Heart left ventricle (tissue), 16 donors: ENCODE data around the gene SARS1. TPM values are rescaled to one million over a fixed set of nuclear protein-coding genes. Genes with fewer than 3 reads are reported as not detected.

Experiments
- ATAC-seq, 4 donors: fragments of 200-7000 bp; cut with Tn5 transposase; one replicate each; pipeline ENCODE4 v1.9.1; 2020 to 2022; ENCODE audit warnings: moderate library complexity in 4 of 4, mild to moderate bottlenecking in 3 of 4, moderate number of reproducible peaks in 1 of 4
- DNase-seq, 5 donors: peaks; one replicate each; pipeline ENCODE4 v3.0.0-alpha.2; 2020
- H3K27ac ChIP-seq, 12 donors: fragments of 200-600 bp; sonication (generic) in 4 of 12; one replicate each; pipeline versions ENCODE4 v1.5.0 to v1.8.0; 2016 to 2022; ENCODE audit warnings: mild to moderate bottlenecking in 2 of 12
- H3K27me3 ChIP-seq, 9 donors: fragments of 200-600 bp; sonication (generic) in 2 of 9; one replicate each; pipeline versions ENCODE4 v1.5.1 to v1.8.0; 2016 to 2022; ENCODE audit warnings: mild to moderate bottlenecking in 3 of 9
- H3K36me3 ChIP-seq, 9 donors: fragments of 200-600 bp; sonication (generic) in 2 of 9; one replicate each; pipeline versions ENCODE4 v1.5.0 to v1.8.0; 2018 to 2022; ENCODE audit warnings: mild to moderate bottlenecking in 2 of 9
- H3K4me1 ChIP-seq, 12 donors: fragments of 200-600 bp; sonication (generic) in 4 of 12; one replicate each; pipeline versions ENCODE4 v1.5.0 to v1.8.0; 2016 to 2022; ENCODE audit warnings: mild to moderate bottlenecking in 3 of 12
- H3K4me3 ChIP-seq, 12 donors: fragments of 200-600 bp; sonication (generic) in 4 of 12; one replicate each; pipeline versions ENCODE4 v1.5.0 to v1.8.0; 2017 to 2022; ENCODE audit warnings: mild to moderate bottlenecking in 9 of 12, moderate library complexity in 4 of 12
- H3K9me3 ChIP-seq, 12 donors: fragments of 200-600 bp; sonication (generic) in 4 of 12; one replicate each; pipeline versions ENCODE4 v1.5.0 to v1.8.0; 2016 to 2022; ENCODE audit warnings: mild to moderate bottlenecking in 1 of 12
- CTCF ChIP-seq, 12 donors: fragments of 200-600 bp; sonication (generic) in 4 of 12; IDR thresholded peaks; one replicate each; pipeline versions ENCODE4 v1.5.0 to v1.8.0; 2018 to 2022; ENCODE audit warnings: antibody characterized with exemption in 12 of 12, mild to moderate bottlenecking in 5 of 12
- POLR2A ChIP-seq, 2 donors: fragments of 450-650 bp; IDR thresholded peaks; one replicate each; pipeline ENCODE4 v1.6.1; 2017; ENCODE audit warnings: antibody characterized with exemption in 2 of 2, mild to moderate bottlenecking in 2 of 2, moderate library complexity in 2 of 2
- WGBS, 4 donors: extraction: QIAGEN DNeasy Blood & Tissue Kit in 2 of 4; methylation state at CpG; one replicate each; pipeline versions ENCODE4 v1.1.5 to v1.1.7; 2013 to 2018; 5-methylcytosine and 5-hydroxymethylcytosine counted together
- intact Hi-C, 10 donors: fragments of 100-400 bp; cut with DNase I; formaldehyde crosslinking; loops; one replicate each; pipeline versions ENCODE4 v1.11.1 to v1.14.2; 2022
- polyA plus RNA-seq, 2 donors: library from polyadenylated mRNA; stranded (reverse); fragments of 200-250 nt; gene quantifications; one replicate each; pipeline ENCODE4 v1.2.3, GENCODE V29; 2013
- total RNA-seq, 9 donors: library from RNA; depleted of rRNA in 2 of 9; stranded (reverse); fragments of >200 nt in 2 of 9; fragmentation: NEBNext Ultra II Directional in 3 of 9; extraction: Animal tissue kit (Norgen Biotek cat#: 25700) in 3 of 9; gene quantifications; one replicate each; pipeline versions ENCODE4 v1.1.0 to v1.2.4, GENCODE V29; 2016 to 2023
- donor health status: ischemic (EF 13 %, LVEDD 7.1; RV severe dilation, severe dysfunction).
- donor health status: healthy with polysubstance abuse.
- donor health status: DM: no; HTN: yes; CAD: no.
- donor health status: DM: no; HTN: no; CAD: no.
- donor health status: ischemic (EF 25% LVEDD 6.9; RV normal size, moderate dysfunction).
- donor health status: ischemic (EF 25% LVEDD 5.7; RV mildly dilated, moderate dysfunction).
- donor health status: healthy.
- donor health status: DM: yes; HTN: yes; CAD: no.
- donor health status: ischemic (EF 35%, LVEDD 5.7; RV mildly dilated, moderate dysfunction).
- donor health status: nonischemic (EF 11% LVEDD 7.7; RV severe dilation, severe dysfunction).
- donor health status: DM: yes; HTN: yes; CAD: no.
- donor health status: PGD.
- donor health status: ischemic (EF 29% LVEDD 5.4; RV normal size, mild dysfunction).
- donor health status: nonischemic (EF 23%, LVEDD 6.1; RV moderate dilation, normal function).

SARS1 gene
- total and polyA plus RNA-seq, 11 donors: 41.1 to 179 (median 102) TPM

- no peak for ATAC-seq
- TF ChIP-seq CTCF (IDR thresholded peaks at IDR 0.05) (no peak), POLR2A (IDR thresholded peaks at IDR 0.05) (no peak)
Measured at GRCh38 chr1:109269212-109269980, 55.7 kb downstream of the SARS1 start.

GRCh38 chr1:109269981-109270622, 56.4 kb downstream of the SARS1 start:
- Histone ChIP-seq H3K27me3 (no peaks in the 10 kb centered on the region), H3K27ac (no peak overlapping the region), H3K9me3 (no peaks in the 10 kb centered on the region), H3K4me1 (no peaks in the 10 kb centered on the region), H3K4me3 (no peak overlapping the region), H3K36me3 (no peaks in the 10 kb centered on the region)
- 92 to 96% (median 95%) methylated on average over 17 of the region's 17 CpGs for WGBS, 4 donors
- no peak for DNase-seq
- intact Hi-C loops: loop anchor here in 2 of 10 donors (10.0 kb wide), 1 partner anchor 265 kb away; the partner anchor contains the start of gene GPR61 (in 2 of the 2)
- TF ChIP-seq CTCF (IDR thresholded peaks at IDR 0.05) (no peak), POLR2A (IDR thresholded peaks at IDR 0.05) (no peak)
- ATAC-seq: no peak

More at GRCh38 chr1:109269212-109269980, 55.7 kb downstream of the SARS1 start:
- intact Hi-C loops: loop anchor here in 1 of 10 donors (10.0 kb wide), 1 partner anchor 265 kb away; the partner anchor contains the start of gene GPR61
- Histone ChIP-seq H3K4me1 (no peaks in the 10 kb centered on the region), H3K9me3 (no peaks in the 10 kb centered on the region), H3K4me3 (no peak overlapping the region), H3K27ac (no peak overlapping the region), H3K27me3 (no peaks in the 10 kb centered on the region), H3K36me3 (no peaks in the 10 kb centered on the region)
- 89 to 92% (median 91%) methylated on average over 24 to 33 of the region's 33 CpGs for WGBS, 4 donors
- no peak for DNase-seq

GRCh38 chr1:109270623-109271317, 57.1 kb downstream of the SARS1 start:
- H3K9me3 ChIP-seq: no peaks in the 10 kb centered on the region
- no peak overlapping the region for H3K27ac ChIP-seq
- no peaks in the 10 kb centered on the region for H3K27me3 ChIP-seq
- intact Hi-C loops: loop anchor here in 1 of 10 donors (10.0 kb wide), 1 partner anchor 264 kb away; the partner anchor contains the start of gene GPR61
- WGBS, 4 donors: 90 to 97% (median 92%) methylated on average over 17 to 20 of the region's 20 CpGs
- TF ChIP-seq CTCF (IDR thresholded peaks at IDR 0.05): no peak
- TF ChIP-seq POLR2A (IDR thresholded peaks at IDR 0.05): no peak
- no peak overlapping the region for H3K4me3 ChIP-seq
- ATAC-seq: no peak
- DNase-seq: no peak
- H3K4me1 ChIP-seq: no peaks in the 10 kb centered on the region
- no peaks in the 10 kb centered on the region for H3K36me3 ChIP-seq

GRCh38 chr1:109271458-109271857, 57.7 kb downstream of the SARS1 start:
- intact Hi-C loops: loop anchor here in 1 of 10 donors (10.0 kb wide), 1 partner anchor 263 kb away; the partner anchor contains the start of gene GPR61
- H3K27ac ChIP-seq: no peak overlapping the region
- no peaks in the 10 kb centered on the region for H3K9me3 ChIP-seq
- DNase-seq (no peak), ATAC-seq (no peak)
- H3K36me3 ChIP-seq: no peaks in the 10 kb centered on the region
- WGBS, 4 donors: 91 to 92% (median 91%) methylated on average over 6 of the region's 6 CpGs
- no peaks in the 10 kb centered on the region for H3K4me1 ChIP-seq
- H3K27me3 ChIP-seq: no peaks in the 10 kb centered on the region
- TF ChIP-seq POLR2A (IDR thresholded peaks at IDR 0.05): no peak
- TF ChIP-seq CTCF (IDR thresholded peaks at IDR 0.05): no peak
- no peak overlapping the region for H3K4me3 ChIP-seq
